Heart right ventricle (tissue), 16 donors: ENCODE results near the gene PON2. TPM values are rescaled to one million over a fixed set of nuclear protein-coding genes. Genes with fewer than 3 reads are reported as not detected.

Experiments
- ATAC-seq, 8 donors: fragments of 200-7000 bp; cut with Tn5 transposase; one replicate each; pipeline ENCODE4 v1.9.1; 2020; ENCODE audit warnings: mild to moderate bottlenecking in 8 of 8, moderate library complexity in 8 of 8, moderate number of reproducible peaks in 1 of 8
- DNase-seq, 2 donors: peaks; one replicate each; pipeline ENCODE4 v3.0.0-alpha.2; 2020
- H3K27ac ChIP-seq, 10 donors: fragments of 200-600 bp; sonication (generic) in 2 of 10; one replicate each; pipeline versions ENCODE4 v1.5.0 to v1.8.0; 2020 to 2022; ENCODE audit warnings: mild to moderate bottlenecking in 3 of 10
- H3K27me3 ChIP-seq, 7 donors: fragments of 200-600 bp; one replicate each; pipeline ENCODE4 v1.8.0; 2021 to 2022; ENCODE audit warnings: mild to moderate bottlenecking in 2 of 7
- H3K36me3 ChIP-seq, 9 donors: fragments of 200-600 bp; sonication (generic) in 1 of 9; one replicate each; pipeline versions ENCODE4 v1.5.0 to v1.8.0; 2020 to 2022; ENCODE audit warnings: mild to moderate bottlenecking in 2 of 9
- H3K4me1 ChIP-seq, 9 donors: fragments of 200-600 bp; sonication (generic) in 1 of 9; one replicate each; pipeline versions ENCODE4 v1.5.0 to v1.8.0; 2020 to 2022; ENCODE audit warnings: mild to moderate bottlenecking in 4 of 9
- H3K4me3 ChIP-seq, 10 donors: fragments of 200-600 bp; sonication (generic) in 2 of 10; one replicate each; pipeline versions ENCODE4 v1.5.0 to v1.8.0; 2020 to 2022; ENCODE audit warnings: mild to moderate bottlenecking in 7 of 10, moderate library complexity in 2 of 10
- H3K9me3 ChIP-seq, 11 donors: fragments of 200-600 bp in 10 of 11; sonication (generic) in 2 of 11; one replicate each; pipeline versions ENCODE4 v1.5.0 to v1.8.0; 2013 to 2022; ENCODE audit warnings: mild to moderate bottlenecking in 2 of 11, control low read depth in 1 of 11, moderate library complexity in 1 of 11
- CTCF ChIP-seq, 9 donors: fragments of 200-600 bp; sonication (generic) in 2 of 9; IDR thresholded peaks; one replicate each; pipeline versions ENCODE4 v1.5.0 to v1.8.0; 2021 to 2022; ENCODE audit warnings: antibody characterized with exemption in 9 of 9, mild to moderate bottlenecking in 5 of 9, moderate library complexity in 1 of 9
- WGBS, 2 donors: extraction: QIAGEN DNeasy Blood & Tissue Kit; methylation state at CpG; one replicate each; pipeline ENCODE4 v1.1.7; 2013; ENCODE audit warnings: inconsistent platforms in 1 of 2; 5-methylcytosine and 5-hydroxymethylcytosine counted together
- intact Hi-C, 10 donors: fragments of 100-400 bp; cut with DNase I; formaldehyde crosslinking; loops; one replicate each; pipeline versions ENCODE4 v1.11.1 to v1.14.2; 2022
- polyA plus RNA-seq, 2 donors: library from polyadenylated mRNA; stranded (reverse); fragments of 200-250 nt; gene quantifications; one replicate each; pipeline ENCODE4 v1.2.3, GENCODE V29; 2013
- total RNA-seq, 10 donors: library from RNA; stranded (reverse); fragmentation: NEBNext Ultra II Directional in 3 of 10; extraction: Animal tissue kit (Norgen Biotek cat#: 25700) in 3 of 10; gene quantifications; one replicate each; pipeline versions ENCODE4 v1.2.1 to v1.2.4, GENCODE V29; 2021 to 2023
- donor health status: Arrhythmogenic right ventricular cardiomyopathy.
- donor health status: ischemic (EF 13 %, LVEDD 7.1; RV severe dilation, severe dysfunction).
- donor health status: healthy with polysubstance abuse.
- donor health status: DM: no; HTN: yes; CAD: no.
- donor health status: DM: no; HTN: no; CAD: no.
- donor health status: ischemic (EF 25% LVEDD 6.9; RV normal size, moderate dysfunction).
- donor health status: ischemic (EF 25% LVEDD 5.7; RV mildly dilated, moderate dysfunction).
- donor health status: healthy.
- donor health status: DM: yes; HTN: yes; CAD: no.
- donor health status: Ischemic cardiomyopathy.
- donor health status: ischemic (EF 35%, LVEDD 5.7; RV mildly dilated, moderate dysfunction).
- donor health status: nonischemic (EF 11% LVEDD 7.7; RV severe dilation, severe dysfunction).
- donor health status: DM: yes; HTN: yes; CAD: no.
- donor health status: PGD.
- donor health status: ischemic (EF 29% LVEDD 5.4; RV normal size, mild dysfunction).
- donor health status: nonischemic (EF 23%, LVEDD 6.1; RV moderate dilation, normal function).

The PON2 gene
- total and polyA plus RNA-seq, 12 donors, result 24.8 to 43.4 (median 32.0) TPM

DNA sequence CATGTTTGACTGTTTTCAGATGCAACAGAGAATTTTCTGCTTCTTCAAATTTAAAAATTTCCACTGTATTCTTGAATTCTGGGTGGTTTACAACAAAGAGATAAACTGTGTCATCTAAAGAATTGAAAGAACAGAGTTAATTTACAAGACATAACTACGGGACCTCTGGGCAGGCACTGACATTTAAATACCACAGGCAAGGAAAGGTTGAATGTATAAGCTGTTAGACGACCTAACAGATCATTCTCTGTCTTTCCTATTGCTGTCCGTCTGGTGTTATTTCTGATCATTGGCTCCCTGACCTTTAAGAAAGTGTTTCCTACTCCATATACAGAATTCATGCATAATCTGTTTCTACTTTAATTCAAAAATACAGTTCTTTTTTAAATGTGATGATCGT is 23.2 kb downstream of the PON2 start:
- H3K9me3 ChIP-seq, result no peaks in the 10 kb centered on the region
- H3K4me1 ChIP-seq, result no peaks in the 10 kb centered on the region
- no peak for TF ChIP-seq CTCF (IDR thresholded peaks at IDR 0.05)
- no peak for DNase-seq
- H3K36me3 ChIP-seq, result peaks cover 0 to 94% (median 21%) of the 10 kb centered on the region in 9 donors
- H3K27ac ChIP-seq, result no peak overlapping the region
- H3K27me3 ChIP-seq, result no peaks in the 10 kb centered on the region
- ATAC-seq, result no peak
- intact Hi-C loops, result no loop called here
- H3K4me3 ChIP-seq, result no peak overlapping the region
- WGBS, 2 donors, result 86 to 89% methylated on average over 4 of the region's 4 CpGs

GRCh38 chr7:95411036-95411435 is 23.8 kb downstream of the PON2 start:
- intact Hi-C loops, result no loop called here
- Histone ChIP-seq H3K9me3 (no peaks in the 10 kb centered on the region), H3K27me3 (no peaks in the 10 kb centered on the region), H3K36me3 (peaks cover 0 to 98% (median 21%) of the 10 kb centered on the region in 9 donors), H3K4me1 (no peaks in the 10 kb centered on the region), H3K4me3 (no peak overlapping the region), H3K27ac (no peak overlapping the region)
- 96 to 97% methylated on average over 3 of the region's 3 CpGs for WGBS, 2 donors
- DNase-seq (no peak), ATAC-seq (no peak)
- no peak for TF ChIP-seq CTCF (IDR thresholded peaks at IDR 0.05)

DNA sequence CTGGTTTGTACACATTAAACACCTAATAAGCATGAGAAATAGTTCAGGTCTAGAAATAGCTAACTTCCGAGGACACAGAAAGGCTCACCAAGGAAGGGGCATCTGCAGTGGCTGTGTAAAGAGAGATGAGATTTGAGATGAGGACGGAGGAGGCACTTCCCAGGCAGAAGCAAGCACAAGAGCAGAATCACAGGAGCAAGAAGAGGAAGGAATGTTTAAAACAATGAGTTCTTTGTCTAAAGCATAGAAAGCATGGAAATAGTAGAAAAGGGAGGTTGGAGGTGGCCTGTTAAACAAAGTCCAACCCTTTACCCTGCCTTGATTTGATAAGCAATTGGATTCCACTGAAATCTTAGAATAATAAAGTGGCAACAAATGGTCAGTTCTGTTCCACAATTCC is 27.1 kb downstream of the PON2 start:
- H3K4me3 ChIP-seq, result no peak overlapping the region
- peaks cover 0 to 86% (median 15%) of the 10 kb centered on the region in 9 donors for H3K36me3 ChIP-seq
- H3K4me1 ChIP-seq, result peaks cover 0 to 8% (median 0%) of the 10 kb centered on the region in 9 donors
- DNase-seq (no peak), ATAC-seq (no peak)
- no peak for TF ChIP-seq CTCF (IDR thresholded peaks at IDR 0.05)
- intact Hi-C loops, result no loop called here
- no peaks in the 10 kb centered on the region for H3K27me3 ChIP-seq
- H3K9me3 ChIP-seq, result no peaks in the 10 kb centered on the region
- H3K27ac ChIP-seq, result no peak overlapping the region
- 55 to 72% methylated on average over 2 of the region's 2 CpGs for WGBS, 2 donors

GRCh38 chr7:95405800-95406199 is 29.0 kb downstream of the PON2 start:
- Histone ChIP-seq H3K4me3 (no peak overlapping the region), H3K27me3 (no peaks in the 10 kb centered on the region), H3K27ac (no peak overlapping the region), H3K4me1 (peaks cover 0 to 8% (median 0%) of the 10 kb centered on the region in 9 donors), H3K9me3 (no peaks in the 10 kb centered on the region), H3K36me3 (peaks cover 0 to 70% (median 9%) of the 10 kb centered on the region in 9 donors)
- 99% methylated on average over 6 of the region's 6 CpGs for WGBS, 2 donors
- TF ChIP-seq CTCF (IDR thresholded peaks at IDR 0.05), result no peak
- ATAC-seq, result no peak
- DNase-seq, result no peak
- intact Hi-C loops, result no loop called here
